Parathyroid adenoma (tissue), 2 donors: Measurements from ENCODE around the gene ARHGAP21.

ENCODE experiments used
- H2AFZ ChIP-seq: fragments of 300-600 bp; sonication (generic); one replicate; pipeline ENCODE4 v1.7.0; 2017; ENCODE audit warnings: antibody characterized with exemption, mild to moderate bottlenecking
- H3K27ac ChIP-seq: fragments of 300-600 bp; sonication (generic); one replicate; pipeline ENCODE4 v1.7.0; 2017
- H3K27me3 ChIP-seq: fragments of 300-600 bp; sonication (generic); one replicate; pipeline ENCODE4 v1.7.0; 2017; ENCODE audit warnings: low read length; ENCODE audit not compliant: control insufficient read depth, insufficient read depth
- H3K36me3 ChIP-seq: fragments of 300-600 bp; sonication (generic); one replicate; pipeline ENCODE4 v1.7.0; 2017; ENCODE audit warnings: low read length; ENCODE audit not compliant: control insufficient read depth, insufficient read depth
- H3K4me1 ChIP-seq: fragments of 300-600 bp; sonication (generic); one replicate; pipeline ENCODE4 v1.7.0; 2017; ENCODE audit warnings: control low read depth
- H3K4me2 ChIP-seq: fragments of 300-600 bp; sonication (generic); one replicate; pipeline ENCODE4 v1.7.0; 2017; ENCODE audit warnings: low read length
- H3K4me3 ChIP-seq: fragments of 300-600 bp; sonication (generic); one replicate; pipeline ENCODE4 v1.7.0; 2017; ENCODE audit warnings: low read depth, low read length
- H3K79me2 ChIP-seq: fragments of 300-600 bp; sonication (generic); one replicate; pipeline ENCODE4 v1.7.0; 2017; ENCODE audit warnings: control low read depth
- H3K9ac ChIP-seq: fragments of 300-600 bp; sonication (generic); one replicate; pipeline ENCODE4 v1.7.0; 2017; ENCODE audit warnings: mild to moderate bottlenecking
- H3K9me3 ChIP-seq: fragments of 300-600 bp; sonication (generic); one replicate; pipeline ENCODE4 v1.7.0; 2017; ENCODE audit warnings: low read length; ENCODE audit not compliant: control insufficient read depth
- TF ChIP-seq, protein P1 (sequence below): fragments of 300-600 bp; sonication (generic); IDR thresholded peaks from one replicate; pipeline ENCODE4 v1.7.0; 2017; ENCODE audit warnings: antibody characterized with exemption, mild to moderate bottlenecking
- donor health status: primary hyperparathyroidism.

ARHGAP21 gene

DNA sequence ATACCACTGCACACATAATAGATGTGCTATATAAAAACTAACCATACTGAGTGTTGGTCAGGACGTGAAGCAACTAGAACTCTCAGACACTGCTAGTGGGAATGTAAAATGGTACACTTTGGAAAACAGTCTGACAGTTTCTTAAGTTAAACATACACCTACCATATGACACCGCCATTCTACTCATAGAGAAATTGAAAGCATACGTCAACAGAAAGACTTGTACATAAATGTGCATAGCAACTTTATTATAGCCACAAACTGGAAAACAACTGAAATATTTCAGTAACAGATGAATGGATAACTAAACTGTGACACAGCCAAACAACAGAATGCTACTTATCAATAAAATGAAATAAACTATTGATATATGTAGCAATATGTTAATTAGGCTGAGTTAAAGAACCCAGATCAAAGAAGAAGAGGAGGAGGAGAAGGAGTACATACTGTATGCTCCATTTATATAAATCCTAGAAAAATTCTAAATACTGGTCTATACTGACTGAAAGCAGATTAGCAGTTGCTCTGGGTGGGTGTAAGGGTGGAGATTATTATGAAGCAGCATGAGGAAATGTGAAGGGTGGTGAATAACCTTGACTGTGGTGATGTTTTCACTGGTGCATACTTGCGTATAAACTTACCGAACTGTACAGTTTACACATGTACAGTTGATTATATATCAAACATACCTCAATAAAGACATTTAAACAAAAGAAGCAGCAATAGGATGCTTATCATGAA lies 48.6 kb downstream of the ARHGAP21 start:
- Histone ChIP-seq H3K4me2 (no peak overlapping the region), H3K4me1 (no peaks in the 10 kb centered on the region), H3K36me3 (no peaks in the 10 kb centered on the region), H2AFZ (no peak overlapping the region), H3K27me3 (no peaks in the 10 kb centered on the region), H3K9ac (no peak overlapping the region), H3K9me3 (no peaks in the 10 kb centered on the region), H3K27ac (no peak overlapping the region), H3K4me3 (no peak overlapping the region), H3K79me2 (peaks cover 32% of the 10 kb centered on the region)
- TF ChIP-seq, protein P1, sequence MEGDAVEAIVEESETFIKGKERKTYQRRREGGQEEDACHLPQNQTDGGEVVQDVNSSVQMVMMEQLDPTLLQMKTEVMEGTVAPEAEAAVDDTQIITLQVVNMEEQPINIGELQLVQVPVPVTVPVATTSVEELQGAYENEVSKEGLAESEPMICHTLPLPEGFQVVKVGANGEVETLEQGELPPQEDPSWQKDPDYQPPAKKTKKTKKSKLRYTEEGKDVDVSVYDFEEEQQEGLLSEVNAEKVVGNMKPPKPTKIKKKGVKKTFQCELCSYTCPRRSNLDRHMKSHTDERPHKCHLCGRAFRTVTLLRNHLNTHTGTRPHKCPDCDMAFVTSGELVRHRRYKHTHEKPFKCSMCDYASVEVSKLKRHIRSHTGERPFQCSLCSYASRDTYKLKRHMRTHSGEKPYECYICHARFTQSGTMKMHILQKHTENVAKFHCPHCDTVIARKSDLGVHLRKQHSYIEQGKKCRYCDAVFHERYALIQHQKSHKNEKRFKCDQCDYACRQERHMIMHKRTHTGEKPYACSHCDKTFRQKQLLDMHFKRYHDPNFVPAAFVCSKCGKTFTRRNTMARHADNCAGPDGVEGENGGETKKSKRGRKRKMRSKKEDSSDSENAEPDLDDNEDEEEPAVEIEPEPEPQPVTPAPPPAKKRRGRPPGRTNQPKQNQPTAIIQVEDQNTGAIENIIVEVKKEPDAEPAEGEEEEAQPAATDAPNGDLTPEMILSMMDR = no peak

GRCh38 chr10:24670964-24671670 lies 52.6 kb downstream of the ARHGAP21 start:
- H2AFZ ChIP-seq = no peak overlapping the region
- H3K27ac ChIP-seq = no peak overlapping the region

GRCh38 chr10:24669285-24669852 lies 54.3 kb downstream of the ARHGAP21 start:
- H3K4me1 ChIP-seq = no peaks in the 10 kb centered on the region
- no peak overlapping the region for H2AFZ ChIP-seq
- no peaks in the 10 kb centered on the region for H3K36me3 ChIP-seq
- H3K27ac ChIP-seq = no peak overlapping the region
- H3K4me2 ChIP-seq = no peak overlapping the region
- no peaks in the 10 kb centered on the region for H3K27me3 ChIP-seq
- H3K9me3 ChIP-seq = no peaks in the 10 kb centered on the region
- H3K79me2 ChIP-seq = no peaks in the 10 kb centered on the region
- H3K4me3 ChIP-seq = no peak overlapping the region
- TF ChIP-seq, protein P1 = no peak
- H3K9ac ChIP-seq = no peak overlapping the region

More at GRCh38 chr10:24670964-24671670, 52.6 kb downstream of the ARHGAP21 start:
- Histone ChIP-seq H3K9me3 (no peaks in the 10 kb centered on the region), H3K4me3 (no peak overlapping the region), H3K4me1 (no peaks in the 10 kb centered on the region), H3K9ac (no peak overlapping the region), H3K36me3 (no peaks in the 10 kb centered on the region), H3K27me3 (no peaks in the 10 kb centered on the region), H3K79me2 (peaks cover under 1% of the 10 kb centered on the region), H3K4me2 (no peak overlapping the region)
- TF ChIP-seq, protein P1 = no peak

DNA sequence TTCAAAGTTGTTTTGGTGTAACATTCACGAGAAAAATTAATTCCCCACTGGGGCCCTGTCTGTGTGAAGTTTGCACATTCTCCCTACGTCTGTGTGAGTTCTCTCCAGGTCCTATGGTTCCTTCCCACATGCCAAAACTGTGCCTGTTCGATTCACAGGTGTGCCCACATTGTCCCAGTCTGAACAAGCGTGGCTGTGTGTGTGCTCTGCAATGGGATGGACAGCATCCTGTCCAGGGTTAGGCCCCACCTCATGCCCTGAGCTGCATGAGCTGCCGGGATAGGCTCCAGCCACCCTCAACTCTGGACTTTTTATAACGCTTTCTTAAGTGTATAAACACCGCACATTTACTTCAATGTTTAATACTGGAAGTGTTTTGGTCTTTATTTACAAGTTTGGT lies 55.4 kb downstream of the ARHGAP21 start:
- TF ChIP-seq, protein P1 = no peak
- no peaks in the 10 kb centered on the region for H3K36me3 ChIP-seq
- no peaks in the 10 kb centered on the region for H3K4me1 ChIP-seq
- no peaks in the 10 kb centered on the region for H3K27me3 ChIP-seq
- no peak overlapping the region for H3K4me3 ChIP-seq
- H3K4me2 ChIP-seq = no peak overlapping the region
- no peak overlapping the region for H3K27ac ChIP-seq
- no peak overlapping the region for H2AFZ ChIP-seq
- no peak overlapping the region for H3K9ac ChIP-seq
- H3K9me3 ChIP-seq = no peaks in the 10 kb centered on the region
- no peaks in the 10 kb centered on the region for H3K79me2 ChIP-seq
